Hematopoietic multipotent progenitor cell treated with erythropoietin and hydrocortisone succinate and interleukin-3 and kit ligand, for 4 days (in vitro differentiated cells): ENCODE measurements around the gene GEN1.
"Not testable (repeated sequence)": the region's sequence is repeated elsewhere in the genome, so short reads cannot be mapped to it uniquely, and the experiment has no call there.

Experiments used
- DNase-seq: peaks from one replicate; pipeline ENCODE4 v3.0.0-alpha.2; 2015

The GEN1 gene

GRCh38 chr2:17798338-17798737 is 44.4 kb downstream of the GEN1 start:
- DNase-seq = no peak

- no peak for DNase-seq
Observed at GRCh38 chr2:17799301-17800120, 45.6 kb downstream of the GEN1 start.

DNA sequence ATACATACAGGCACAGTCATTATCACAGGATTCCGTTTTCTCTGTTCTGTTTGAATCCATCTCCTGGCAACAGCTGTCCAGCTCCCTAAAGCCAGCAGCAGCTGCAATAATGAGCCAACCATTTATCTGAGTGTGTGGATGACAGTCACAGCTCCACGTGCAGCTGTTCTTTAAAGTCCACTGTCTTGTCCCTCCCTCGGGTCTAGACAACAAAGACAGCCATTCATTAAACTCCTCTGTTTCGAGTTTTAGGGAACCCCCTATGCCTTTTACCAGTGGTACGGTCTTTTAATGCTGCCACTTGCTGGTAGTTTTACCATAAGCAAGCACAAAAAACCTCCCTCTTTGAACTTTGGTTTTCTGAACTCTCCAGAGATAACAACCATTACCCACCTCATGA is 46.3 kb downstream of the GEN1 start:
- DNase-seq = no peak

GRCh38 chr2:17800693-17801458 is 46.9 kb downstream of the GEN1 start:
- DNase-seq = no peak

- no peak for DNase-seq
Observed at GRCh38 chr2:17803497-17803896, 49.6 kb downstream of the GEN1 start.

- peak; percentile 35 for DNase-seq
Observed at GRCh38 chr2:17804358-17804757, 50.4 kb downstream of the GEN1 start.

DNA sequence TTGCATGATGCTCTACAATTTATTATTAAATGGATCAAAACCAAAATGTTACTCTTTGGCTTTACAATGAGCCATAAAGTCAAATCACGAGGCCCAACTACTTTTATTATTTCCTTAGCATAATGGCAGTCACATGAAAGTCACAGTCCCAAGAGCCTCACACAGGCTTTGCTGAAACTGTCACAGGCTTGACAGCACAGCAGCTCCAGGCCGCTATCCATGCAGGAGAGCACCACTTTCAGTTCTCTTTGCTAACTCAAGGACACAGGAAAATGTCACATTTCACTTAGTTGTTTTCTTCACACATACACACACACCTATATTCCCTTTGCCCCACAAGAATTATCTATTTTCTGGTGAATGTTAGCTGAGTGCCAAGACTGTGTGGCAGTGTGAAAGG is 51.2 kb downstream of the GEN1 start:
- no peak for DNase-seq

GRCh38 chr2:17805717-17806363 is 51.9 kb downstream of the GEN1 start:
- no peak for DNase-seq

DNA sequence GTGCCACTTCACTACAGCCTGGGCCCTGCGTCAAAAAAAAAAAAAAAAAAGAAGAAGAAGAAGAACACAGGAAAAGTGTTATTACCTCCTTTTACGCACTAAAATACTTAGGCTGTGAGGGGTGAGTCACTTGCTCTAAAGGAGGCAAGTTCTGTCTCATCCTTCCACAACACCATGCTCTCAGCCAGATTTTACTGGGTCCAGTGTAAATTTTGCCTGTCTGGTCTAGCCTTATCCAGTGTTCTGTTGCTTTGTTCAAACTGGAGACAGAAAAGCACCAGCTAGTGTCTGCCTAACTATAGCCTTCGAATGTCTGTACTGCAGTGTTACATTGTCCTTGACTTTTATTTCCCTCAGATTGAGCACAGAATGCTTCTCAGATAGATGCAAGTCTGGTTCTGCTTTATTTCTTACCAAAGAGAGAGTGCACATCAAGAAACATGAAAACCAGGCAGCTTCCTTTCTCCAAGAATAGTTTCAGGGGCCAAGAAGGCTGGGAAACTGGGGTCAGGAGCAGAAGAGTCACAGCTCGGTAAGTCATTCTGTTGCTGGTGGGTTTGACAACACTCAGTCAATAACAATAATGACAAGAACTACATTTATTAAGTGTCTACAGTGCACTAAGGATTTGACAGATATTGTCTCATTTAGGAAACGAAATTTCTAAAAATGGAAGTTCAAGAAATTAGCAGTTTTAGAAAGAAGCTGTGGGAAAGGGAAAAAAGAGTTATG is 59.2 kb downstream of the GEN1 start:
- no peak for DNase-seq

GRCh38 chr2:17813742-17814473 is 60.0 kb downstream of the GEN1 start:
- peak; percentile 14 for DNase-seq

- DNase-seq = no peak
Observed at GRCh38 chr2:17814601-17815000, 60.7 kb downstream of the GEN1 start.

- no peak for DNase-seq
Observed at GRCh38 chr2:17815468-17816184, 61.7 kb downstream of the GEN1 start.

GRCh38 chr2:17816396-17817245 is 62.7 kb downstream of the GEN1 start, which contains the start of gene MSGN1:
Gene MSGN1 (plus strand): TSS chr2:17816460. CDS start chr2:17816519, 59 bp downstream.
- DNase-seq = no peak

- DNase-seq = no peak
Observed at GRCh38 chr2:17818235-17818815, 64.4 kb downstream of the GEN1 start.

GRCh38 chr2:17821080-17821479 is 67.1 kb downstream of the GEN1 start:
- DNase-seq = no peak

DNA sequence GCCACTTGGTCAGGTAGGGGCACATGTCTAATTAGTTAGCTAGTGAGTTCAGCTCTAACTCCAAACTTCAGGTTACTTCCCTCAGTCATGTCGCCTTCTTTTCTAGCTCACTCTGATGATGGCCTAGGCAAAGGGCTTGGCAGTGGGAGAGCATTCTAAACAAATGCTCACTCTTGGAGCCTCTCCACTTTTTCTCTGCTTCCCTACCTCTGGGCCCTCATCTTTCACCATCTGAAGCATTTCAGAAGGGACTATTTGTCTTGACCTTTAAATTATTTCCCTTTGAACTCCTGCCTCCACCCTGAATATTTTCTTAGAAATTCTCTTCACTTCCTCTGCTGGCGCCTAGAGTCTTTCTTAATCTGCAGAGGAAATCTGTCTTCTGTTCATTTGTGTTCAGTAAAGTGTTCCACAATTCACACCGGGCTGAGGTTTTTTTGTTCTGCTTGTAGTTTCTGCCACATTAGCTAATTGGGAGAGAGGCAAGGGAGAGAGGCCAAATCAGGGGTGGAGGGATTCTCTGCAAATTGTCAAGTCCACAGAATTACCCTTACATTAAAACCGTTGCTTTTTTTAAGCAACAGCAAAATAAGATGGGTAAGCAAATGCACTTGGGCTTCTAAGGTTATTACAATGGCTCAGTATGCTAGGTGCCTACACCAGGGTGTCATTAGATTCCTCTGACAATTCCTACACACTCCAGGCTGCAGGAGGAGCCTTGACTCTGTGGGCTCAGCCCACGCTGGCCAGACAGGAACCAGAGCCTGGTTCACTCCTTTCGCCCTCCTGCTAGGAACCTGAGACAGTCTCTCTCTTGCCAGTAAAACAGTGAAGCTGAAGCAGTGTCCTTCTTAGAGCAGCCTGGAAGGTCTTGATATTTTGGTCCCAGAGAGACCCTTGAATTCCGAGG is 67.9 kb downstream of the GEN1 start:
- DNase-seq = peak; percentile 32

- DNase-seq = no peak
Observed at GRCh38 chr2:17822445-17823117, 68.6 kb downstream of the GEN1 start.

GRCh38 chr2:17823646-17824045 is 69.7 kb downstream of the GEN1 start:
- DNase-seq = not testable (repeated sequence)
